ENCODE measurements around the gene NFYB. TPM values are rescaled to one million over a fixed set of nuclear protein-coding genes. Genes with fewer than 3 reads are reported as not detected.
"Not testable (repeated sequence)": the region's sequence is repeated elsewhere in the genome, so short reads cannot be mapped to it uniquely, and the experiment has no call there.

Gene NFYB
- 11.7 and 13.0 TPM in 2 replicates for total RNA-seq

- peak; percentile 97 to 99 for DNase-seq (ENCODE audit: low read depth in 2 of 2)
These were observed at the start of gene NFYB for GRCh38 chr12:104137902-104138796. NFYB (minus strand) TSS chr12:104138210; CDS start chr12:104135453, 2,757 bp downstream.

- DNase-seq (ENCODE audit: low read depth in 2 of 2) = no peak
These were observed 49.6 kb upstream of the NFYB start for GRCh38 chr12:104187446-104188155.

- no peak for DNase-seq (ENCODE audit: low read depth in 2 of 2)
These were observed 45.4 kb upstream of the NFYB start for GRCh38 chr12:104183443-104183842.

- DNase-seq (ENCODE audit: low read depth in 2 of 2) = no peak
These were observed 44.8 kb upstream of the NFYB start for GRCh38 chr12:104182621-104183378.

- DNase-seq (ENCODE audit: low read depth in 2 of 2) = no peak
These were observed 44.1 kb upstream of the NFYB start for GRCh38 chr12:104182144-104182543.

GRCh38 chr12:104181313-104181712 is 43.3 kb upstream of the NFYB start:
- DNase-seq (ENCODE audit: low read depth in 2 of 2) = peak in 1 of 2 donors; percentile 34

GRCh38 chr12:104180374-104180773 is 42.4 kb upstream of the NFYB start:
- no peak for DNase-seq (ENCODE audit: low read depth in 2 of 2)

- DNase-seq (ENCODE audit: low read depth in 2 of 2) = peak in 1 of 2 donors; percentile 78
These were observed 39.9 kb upstream of the NFYB start for GRCh38 chr12:104177663-104178501.

GRCh38 chr12:104177336-104177662 is 39.3 kb upstream of the NFYB start:
- no peak for DNase-seq (ENCODE audit: low read depth in 2 of 2)

GRCh38 chr12:104175726-104176247 is 37.8 kb upstream of the NFYB start:
- no peak for DNase-seq (ENCODE audit: low read depth in 2 of 2)

- DNase-seq (ENCODE audit: low read depth in 2 of 2) = not testable (repeated sequence)
These were observed 35.8 kb upstream of the NFYB start for GRCh38 chr12:104173804-104174203.

- no peak for DNase-seq (ENCODE audit: low read depth in 2 of 2)
These were observed 34.5 kb upstream of the NFYB start for GRCh38 chr12:104172570-104172947.

GRCh38 chr12:104171785-104172569 is 34.0 kb upstream of the NFYB start:
- DNase-seq (ENCODE audit: low read depth in 2 of 2) = no peak

- DNase-seq (ENCODE audit: low read depth in 2 of 2) = no peak
These were observed 30.6 kb upstream of the NFYB start for GRCh38 chr12:104168596-104168995.

GRCh38 chr12:104167519-104168458 is 29.8 kb upstream of the NFYB start:
- DNase-seq (ENCODE audit: low read depth in 2 of 2) = no peak

GRCh38 chr12:104166465-104166864 is 28.5 kb upstream of the NFYB start:
- no peak for DNase-seq (ENCODE audit: low read depth in 2 of 2)

GRCh38 chr12:104165801-104166200 is 27.8 kb upstream of the NFYB start:
- peak in 1 of 2 donors; percentile 30 for DNase-seq (ENCODE audit: low read depth in 2 of 2)

- no peak for DNase-seq (ENCODE audit: low read depth in 2 of 2)
These were observed 26.6 kb upstream of the NFYB start for GRCh38 chr12:104164634-104165033.

GRCh38 chr12:104163631-104164030 is 25.6 kb upstream of the NFYB start:
- DNase-seq (ENCODE audit: low read depth in 2 of 2) = no peak
